ENCODE results near the gene CZIB.
"Not testable (repeated sequence)": the region's sequence is repeated elsewhere in the genome, so short reads cannot be mapped to it uniquely, and the experiment has no call there.

Gene CZIB

DNA sequence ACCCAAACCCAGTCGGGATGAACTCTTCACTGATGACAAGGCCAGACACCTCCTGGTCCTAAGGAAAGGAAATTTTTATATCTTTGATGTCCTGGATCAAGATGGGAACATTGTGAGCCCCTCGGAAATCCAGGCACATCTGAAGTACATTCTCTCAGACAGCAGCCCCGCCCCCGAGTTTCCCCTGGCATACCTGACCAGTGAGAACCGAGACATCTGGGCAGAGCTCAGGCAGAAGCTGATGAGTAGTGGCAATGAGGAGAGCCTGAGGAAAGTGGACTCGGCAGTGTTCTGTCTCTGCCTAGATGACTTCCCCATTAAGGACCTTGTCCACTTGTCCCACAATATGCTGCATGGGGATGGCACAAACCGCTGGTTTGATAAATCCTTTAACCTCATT, 10.1 kb downstream of the CZIB start:
- Histone ChIP-seq H3K4me1 (ENCODE audit: insufficient read depth, low read length) (no peaks in the 10 kb centered on the region), H3K9me3 (ENCODE audit: control insufficient read depth, insufficient read depth, low read length) (peaks cover 13% of the 10 kb centered on the region), H3K36me3 (ENCODE audit: insufficient read depth, low read length) (peaks cover 22% of the 10 kb centered on the region), H3K9ac (ENCODE audit: low read depth, low read length) (no peak overlapping the region)

DNA sequence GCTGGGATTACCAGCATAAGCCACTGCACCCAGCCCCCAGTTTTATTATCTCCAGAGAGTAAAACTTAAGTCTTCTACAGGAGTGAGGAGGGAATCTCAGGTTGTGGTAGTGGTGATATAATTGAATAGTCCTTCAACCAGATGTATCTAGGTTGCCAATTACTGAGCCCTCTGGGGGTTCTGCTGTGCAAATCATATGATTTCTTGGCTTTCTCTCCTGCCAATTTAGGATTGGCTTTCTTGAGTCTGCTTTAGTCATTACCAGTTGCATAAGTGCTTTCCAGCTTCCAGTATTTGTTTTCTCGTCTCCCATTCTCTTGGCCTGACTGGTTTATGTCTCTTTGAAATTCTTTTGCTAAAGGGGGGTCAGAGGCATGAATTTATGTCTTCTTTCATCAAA, 12.7 kb downstream of the CZIB start:
- peaks cover 27% of the 10 kb centered on the region for H3K9me3 ChIP-seq (ENCODE audit: control insufficient read depth, insufficient read depth, low read length)
- no peaks in the 10 kb centered on the region for H3K4me1 ChIP-seq (ENCODE audit: insufficient read depth, low read length)
- H3K9ac ChIP-seq (ENCODE audit: low read depth, low read length): no peak overlapping the region
- H3K36me3 ChIP-seq (ENCODE audit: insufficient read depth, low read length): peaks cover 22% of the 10 kb centered on the region

DNA sequence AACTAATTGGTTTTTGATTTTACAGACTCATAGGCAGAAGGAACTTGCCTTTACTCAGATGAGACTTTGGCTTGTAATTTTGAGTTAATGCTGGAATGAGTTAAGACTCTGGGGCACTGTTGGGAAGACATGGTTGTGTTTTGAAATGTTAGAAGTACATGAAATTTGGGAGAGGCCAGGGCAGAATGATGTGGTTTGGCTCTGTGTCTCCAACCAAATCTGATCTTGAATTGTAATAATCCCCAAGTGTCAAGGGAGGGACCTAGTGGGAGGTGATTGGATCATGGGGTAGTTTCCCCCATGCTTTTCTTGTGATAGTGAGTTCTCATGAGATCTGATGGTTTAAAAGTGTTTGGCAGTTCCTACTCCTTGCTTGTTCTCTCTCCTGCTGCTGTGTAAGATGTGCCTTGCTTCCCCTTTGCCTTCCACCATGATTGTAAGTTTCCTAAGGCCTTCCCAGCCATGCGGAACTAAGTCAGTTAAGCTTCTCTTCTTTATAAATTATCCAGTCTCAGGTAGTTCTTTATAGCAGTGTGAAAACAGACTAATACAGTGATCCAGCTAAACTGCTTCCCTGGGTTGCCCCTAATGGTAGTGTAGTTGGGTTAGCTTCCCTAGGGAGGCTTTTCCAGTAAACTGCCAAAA, 13.6 kb downstream of the CZIB start:
- no peaks in the 10 kb centered on the region for H3K4me1 ChIP-seq (ENCODE audit: insufficient read depth, low read length)
- no peak overlapping the region for H3K9ac ChIP-seq (ENCODE audit: low read depth, low read length)
- H3K36me3 ChIP-seq (ENCODE audit: insufficient read depth, low read length): peaks cover 28% of the 10 kb centered on the region
- peaks cover 27% of the 10 kb centered on the region for H3K9me3 ChIP-seq (ENCODE audit: control insufficient read depth, insufficient read depth, low read length)

DNA sequence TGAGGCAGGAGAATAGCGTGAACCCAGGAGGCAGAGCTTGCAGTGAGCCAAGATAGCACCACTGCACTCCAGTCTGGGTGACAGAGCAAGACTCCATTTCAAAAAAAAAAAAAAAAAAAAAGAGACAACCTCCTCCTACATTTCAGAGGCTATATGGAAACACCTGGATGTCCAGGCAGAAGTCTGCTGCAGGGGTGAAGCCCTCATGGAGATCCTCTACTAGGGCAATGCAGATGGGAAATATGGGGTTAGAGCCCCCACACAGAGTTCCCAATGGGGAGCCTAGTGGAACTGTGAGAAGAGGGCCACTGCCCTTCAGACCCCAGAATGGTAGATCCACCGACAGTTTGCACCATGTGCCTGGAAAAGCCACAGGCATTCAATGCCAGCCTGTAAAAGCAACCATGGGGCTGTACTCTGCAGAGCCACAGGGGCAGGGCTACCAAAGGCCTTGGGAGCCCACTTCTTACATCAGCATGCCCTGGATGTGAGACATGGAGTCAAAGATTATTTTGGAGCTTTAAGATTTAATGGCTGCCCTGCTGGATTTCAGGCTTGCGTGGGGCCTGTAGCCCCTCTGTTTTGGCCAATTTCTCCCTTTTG, 14.2 kb downstream of the CZIB start:
- not testable (repeated sequence) for H3K9ac ChIP-seq (ENCODE audit: low read depth, low read length); H3K4me1 ChIP-seq (ENCODE audit: insufficient read depth, low read length)
- peaks cover 27% of the 10 kb centered on the region for H3K9me3 ChIP-seq (ENCODE audit: control insufficient read depth, insufficient read depth, low read length)
- H3K36me3 ChIP-seq (ENCODE audit: insufficient read depth, low read length): peaks cover 28% of the 10 kb centered on the region

DNA sequence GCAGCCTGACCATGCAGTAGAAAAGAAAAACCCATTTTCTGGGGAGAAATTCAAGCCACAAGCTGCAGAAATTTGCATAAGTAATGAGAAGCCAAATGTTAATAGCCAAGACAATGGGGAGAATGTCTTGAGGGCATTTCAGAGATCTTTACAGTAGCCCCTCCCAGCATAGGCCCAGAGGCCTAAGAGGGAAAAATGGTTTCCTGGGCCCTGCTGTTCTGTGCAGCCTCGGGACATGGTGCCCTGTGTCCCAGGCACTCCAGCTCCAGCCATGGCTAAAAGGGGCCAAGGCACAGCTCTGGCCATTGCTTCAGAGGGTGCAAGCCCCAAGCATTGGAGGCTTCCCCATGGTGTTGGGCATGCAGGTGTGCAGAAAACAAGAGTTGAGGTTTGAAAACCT, 14.9 kb downstream of the CZIB start:
- not testable (repeated sequence) for H3K9ac ChIP-seq (ENCODE audit: low read depth, low read length); H3K4me1 ChIP-seq (ENCODE audit: insufficient read depth, low read length)
- Histone ChIP-seq H3K36me3 (ENCODE audit: insufficient read depth, low read length) (peaks cover 30% of the 10 kb centered on the region), H3K9me3 (ENCODE audit: control insufficient read depth, insufficient read depth, low read length) (peaks cover 27% of the 10 kb centered on the region)

DNA sequence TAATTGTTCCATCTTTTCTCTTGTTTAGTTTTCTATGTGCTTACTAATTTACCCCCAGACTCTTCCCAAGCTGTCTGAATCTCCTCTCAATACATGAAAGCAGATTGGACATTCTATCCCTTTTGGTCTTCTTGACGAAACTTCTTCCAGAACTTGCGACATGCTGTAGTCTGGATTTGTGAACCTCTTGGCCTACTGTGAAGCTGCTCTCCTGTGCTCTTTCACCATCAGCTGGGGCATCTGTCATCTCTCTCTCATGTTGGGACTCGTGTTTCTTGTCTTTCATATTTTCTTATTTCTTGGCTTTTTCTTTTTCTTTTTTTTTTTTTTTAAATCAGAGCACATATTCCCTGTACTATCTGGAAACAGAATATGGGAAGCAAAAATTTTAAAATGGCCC, 17.0 kb downstream of the CZIB start:
- H3K4me1 ChIP-seq (ENCODE audit: insufficient read depth, low read length): no peaks in the 10 kb centered on the region; the same call in 1 of the 2 replicates
- H3K36me3 ChIP-seq (ENCODE audit: insufficient read depth, low read length): peaks cover 24% of the 10 kb centered on the region
- peaks cover 27% of the 10 kb centered on the region for H3K9me3 ChIP-seq (ENCODE audit: control insufficient read depth, insufficient read depth, low read length)
- no peak overlapping the region for H3K9ac ChIP-seq (ENCODE audit: low read depth, low read length)

DNA sequence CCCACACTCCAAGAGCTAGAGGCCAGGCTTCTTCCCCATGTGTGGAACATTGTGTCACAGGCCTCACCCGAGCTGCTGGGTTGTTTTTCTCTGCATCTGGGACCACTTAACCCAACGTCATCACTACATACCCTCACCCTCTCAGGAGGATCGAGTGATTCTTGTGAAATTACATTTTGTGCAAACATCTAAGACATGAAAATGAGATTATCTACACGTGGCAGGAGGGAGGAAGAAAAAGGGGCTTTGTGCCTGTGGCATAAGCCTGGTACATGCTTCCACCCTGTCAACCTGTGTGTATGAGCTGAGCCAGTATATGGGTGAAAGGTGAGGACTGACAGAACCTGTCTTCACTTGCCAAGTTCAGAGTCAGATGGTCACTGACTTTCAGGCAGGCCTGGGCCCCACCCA, 22.2 kb downstream of the CZIB start:
- H3K9ac ChIP-seq (ENCODE audit: low read depth, low read length): no peak overlapping the region
- peaks cover 12% of the 10 kb centered on the region for H3K36me3 ChIP-seq (ENCODE audit: insufficient read depth, low read length)
- peaks cover 8% of the 10 kb centered on the region for H3K4me1 ChIP-seq (ENCODE audit: insufficient read depth, low read length)
- no peaks in the 10 kb centered on the region for H3K9me3 ChIP-seq (ENCODE audit: control insufficient read depth, insufficient read depth, low read length)

DNA sequence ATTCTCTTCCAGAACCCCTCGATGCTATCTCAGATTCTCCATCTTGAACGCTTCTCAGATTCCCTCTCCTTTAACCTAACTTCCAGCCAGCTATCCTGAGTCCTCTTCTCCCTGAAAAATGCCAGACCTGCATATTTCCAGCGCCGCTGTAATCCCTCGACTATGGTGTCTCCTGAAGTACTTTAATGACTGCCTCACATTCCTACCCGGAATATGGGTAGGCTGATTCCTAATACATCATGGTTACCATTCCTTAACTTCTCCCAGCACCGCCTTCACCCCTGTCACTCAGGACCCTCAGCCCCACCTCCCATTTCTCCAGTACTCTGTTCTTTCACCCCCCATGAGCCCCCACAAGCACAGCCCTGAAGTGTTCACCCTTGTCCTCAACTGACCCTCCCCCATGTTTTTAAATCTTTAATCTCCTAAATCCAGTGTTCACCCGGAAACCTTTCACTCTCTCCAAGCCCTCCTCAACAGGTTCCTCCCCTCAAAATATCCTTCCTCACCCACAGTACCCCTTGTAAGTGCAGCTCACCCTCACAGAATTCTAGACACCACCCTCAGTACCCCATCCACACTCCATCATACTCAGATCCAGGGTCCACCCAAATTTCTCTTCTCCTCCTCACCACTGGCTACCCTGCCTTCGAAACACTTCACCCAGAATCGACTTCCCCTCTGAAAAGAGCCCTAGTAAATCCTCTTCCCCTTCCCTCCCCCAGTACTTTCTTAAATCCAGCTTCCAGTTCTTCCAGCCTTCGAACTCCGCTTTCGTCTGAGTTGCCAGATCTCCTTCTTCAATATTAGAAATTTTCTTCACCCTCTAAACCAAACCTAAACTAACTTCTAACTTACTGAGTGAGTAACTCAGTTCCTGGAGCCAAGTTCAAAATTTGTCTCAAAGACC, 22.9 kb downstream of the CZIB start:
- Histone ChIP-seq H3K4me1 (ENCODE audit: insufficient read depth, low read length) (peaks cover 8% of the 10 kb centered on the region), H3K9ac (ENCODE audit: low read depth, low read length) (peak overlapping the region; percentile 83), H3K36me3 (ENCODE audit: insufficient read depth, low read length) (peaks cover 8% of the 10 kb centered on the region; the same call in 1 of the 2 replicates), H3K9me3 (ENCODE audit: control insufficient read depth, insufficient read depth, low read length) (no peaks in the 10 kb centered on the region)

DNA sequence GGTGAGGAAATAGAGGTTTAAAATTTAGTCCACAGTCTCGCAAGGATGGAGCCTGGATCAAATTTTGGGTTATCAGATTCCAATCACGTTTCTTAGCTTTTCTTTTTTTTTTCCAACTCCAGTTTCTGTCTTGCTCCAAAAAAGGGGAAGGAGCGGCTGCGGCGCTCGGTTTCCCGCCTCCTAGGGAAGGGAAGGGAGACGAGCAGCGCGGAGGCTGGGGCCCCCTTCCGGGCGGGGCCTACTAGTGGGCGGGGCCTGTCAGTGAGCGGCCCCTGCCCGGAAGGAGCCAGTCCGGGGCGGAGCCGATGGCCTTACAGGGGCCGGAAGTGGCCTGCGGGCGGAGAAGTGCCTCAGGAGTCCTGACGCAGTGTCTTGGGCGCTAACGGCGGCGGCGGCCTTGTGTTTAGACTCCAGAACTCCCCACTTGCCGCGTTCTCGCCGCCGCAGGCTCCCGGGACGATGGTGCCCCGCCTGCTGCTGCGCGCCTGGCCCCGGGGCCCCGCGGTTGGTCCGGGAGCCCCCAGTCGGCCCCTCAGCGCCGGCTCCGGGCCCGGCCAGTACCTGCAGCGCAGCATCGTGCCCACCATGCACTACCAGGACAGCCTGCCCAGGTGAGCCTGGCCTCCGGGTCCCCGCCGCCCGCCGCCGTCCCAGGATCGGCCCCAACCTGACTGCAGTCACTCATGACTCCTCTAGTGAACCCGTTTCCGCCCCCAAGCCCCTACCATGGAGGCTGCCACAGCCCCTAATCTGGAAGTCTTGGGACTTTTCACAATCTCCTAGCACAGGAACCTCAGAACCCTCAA, 23.7 kb downstream of the CZIB start, which contains the start of gene CPT2:
Gene CPT2, plus strand, starts transcription at position 340 of the 806 bp plus-strand sequence. Its CDS starts 120 bp downstream, at position 460.
- Histone ChIP-seq H3K9me3 (ENCODE audit: control insufficient read depth, insufficient read depth, low read length) (no peaks in the 10 kb centered on the region), H3K4me1 (ENCODE audit: insufficient read depth, low read length) (peaks cover 8% of the 10 kb centered on the region), H3K36me3 (ENCODE audit: insufficient read depth, low read length) (0 out of 2 replicates have a peak, but pooled peaks cover 4% of the 10 kb centered on the region), H3K9ac (ENCODE audit: low read depth, low read length) (peak within 1 kb of the TSS; percentile 83)

DNA sequence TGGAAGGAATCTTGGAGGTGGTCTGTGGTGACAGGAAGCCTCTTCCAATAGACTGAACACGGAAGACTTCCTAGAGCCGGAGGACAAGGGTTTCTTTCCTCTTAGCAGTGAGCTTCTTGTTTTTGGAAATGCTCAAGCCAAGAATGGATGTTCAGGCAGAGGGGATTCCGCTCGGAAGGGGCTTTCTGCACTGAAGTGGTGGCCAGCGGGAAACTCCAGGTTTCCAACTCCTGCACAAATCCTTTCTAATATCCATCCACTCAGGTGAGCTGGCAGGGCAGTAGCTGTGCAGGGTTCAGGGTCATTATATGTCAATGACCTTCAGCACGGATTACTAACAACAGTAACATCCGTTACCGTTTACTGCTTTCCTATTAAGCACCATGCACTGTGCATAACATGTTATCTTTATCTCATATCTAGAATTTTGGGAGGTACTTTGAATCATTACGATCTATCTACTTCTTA, 24.4 kb downstream of the CZIB start:
- 0 out of 2 replicates have a peak, but pooled peaks cover 4% of the 10 kb centered on the region for H3K36me3 ChIP-seq (ENCODE audit: insufficient read depth, low read length)
- peaks cover 8% of the 10 kb centered on the region for H3K4me1 ChIP-seq (ENCODE audit: insufficient read depth, low read length)
- H3K9me3 ChIP-seq (ENCODE audit: control insufficient read depth, insufficient read depth, low read length): no peaks in the 10 kb centered on the region
- peak overlapping the region; percentile 83 for H3K9ac ChIP-seq (ENCODE audit: low read depth, low read length)

DNA sequence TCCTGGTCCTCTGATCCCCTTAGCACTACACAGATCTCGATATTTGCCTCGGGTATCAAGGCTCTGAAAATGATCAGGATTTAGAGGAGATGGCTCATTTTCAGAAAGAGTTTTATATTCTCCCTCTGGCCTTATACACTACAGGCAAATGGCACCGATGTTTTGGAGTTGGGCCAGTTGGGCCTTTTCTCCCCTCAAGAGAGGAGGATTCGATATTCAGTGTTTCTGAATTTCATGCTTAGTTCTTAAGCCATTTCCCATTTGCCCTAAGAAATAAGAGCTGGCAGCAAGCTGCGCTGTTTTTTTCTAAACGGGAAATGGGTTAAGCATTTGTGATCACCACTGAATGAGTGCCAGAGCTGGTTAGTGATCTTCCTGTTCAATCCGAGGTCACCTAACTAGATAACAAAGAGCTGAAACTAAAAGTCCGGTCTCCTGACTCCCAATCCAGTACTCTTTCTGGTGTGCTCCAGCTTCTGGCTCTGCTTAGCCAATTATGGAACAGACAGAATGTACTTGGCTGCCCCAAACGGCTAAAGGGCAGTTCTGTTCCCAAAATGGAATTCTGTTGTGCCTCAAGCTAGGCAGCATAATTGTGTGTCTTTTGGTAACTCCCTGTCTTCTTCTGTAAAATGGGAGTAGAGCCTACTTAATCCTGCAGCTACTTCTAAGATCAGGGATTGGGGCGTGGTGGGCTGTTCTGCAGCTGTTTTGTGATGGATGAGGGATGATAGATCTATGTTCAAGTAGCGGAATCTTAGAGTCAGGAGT, 25.0 kb downstream of the CZIB start:
- no peak overlapping the region for H3K9ac ChIP-seq (ENCODE audit: low read depth, low read length)
- no peaks in the 10 kb centered on the region for H3K9me3 ChIP-seq (ENCODE audit: control insufficient read depth, insufficient read depth, low read length)
- H3K4me1 ChIP-seq (ENCODE audit: insufficient read depth, low read length): peaks cover 8% of the 10 kb centered on the region
- 0 out of 2 replicates have a peak, but pooled peaks cover 2% of the 10 kb centered on the region for H3K36me3 ChIP-seq (ENCODE audit: insufficient read depth, low read length)

DNA sequence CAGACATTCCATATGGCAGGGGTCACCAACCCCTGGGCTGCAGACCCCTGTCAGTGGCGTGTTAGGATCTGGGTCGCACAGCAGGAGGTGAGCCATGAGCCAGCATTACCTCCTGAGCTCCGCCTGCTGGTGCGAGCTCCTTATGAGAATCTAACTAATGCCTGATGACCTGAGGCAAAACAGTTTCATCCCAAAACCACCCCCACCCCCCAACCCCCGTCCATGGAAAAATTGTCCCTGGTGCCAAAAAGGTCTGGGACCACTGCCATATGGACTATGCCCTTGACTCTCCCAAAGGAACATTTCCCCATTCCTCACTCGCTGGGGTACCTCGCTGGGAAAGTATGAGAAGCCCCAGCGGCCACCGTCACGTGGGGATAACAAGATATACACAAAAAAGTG, 30.2 kb downstream of the CZIB start:
- Histone ChIP-seq H3K9me3 (ENCODE audit: control insufficient read depth, insufficient read depth, low read length) (no peaks in the 10 kb centered on the region), H3K4me1 (ENCODE audit: insufficient read depth, low read length) (peaks cover 6% of the 10 kb centered on the region), H3K36me3 (ENCODE audit: insufficient read depth, low read length) (no peaks in the 10 kb centered on the region), H3K9ac (ENCODE audit: low read depth, low read length) (no peak overlapping the region)

DNA sequence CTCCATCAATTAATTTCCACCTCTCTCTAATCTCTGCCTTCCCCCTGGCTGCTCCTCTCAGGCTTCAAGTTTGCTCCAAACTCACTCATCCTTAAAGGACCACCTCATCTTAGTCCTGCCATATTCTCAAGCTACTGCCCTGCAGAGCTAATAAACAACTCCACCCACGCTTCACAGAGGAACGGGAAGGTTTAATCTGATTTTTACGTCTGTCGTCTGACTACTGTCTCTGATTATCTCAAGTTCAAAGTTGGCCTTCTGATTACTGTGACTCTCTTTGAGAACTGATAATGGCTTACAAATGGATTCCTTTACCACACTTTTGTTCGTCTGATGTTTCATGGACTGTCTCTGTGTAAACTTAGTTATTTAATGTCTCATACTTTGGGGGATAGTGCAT, 31.4 kb downstream of the CZIB start:
- Histone ChIP-seq H3K4me1 (ENCODE audit: insufficient read depth, low read length) (peaks cover 6% of the 10 kb centered on the region), H3K36me3 (ENCODE audit: insufficient read depth, low read length) (no peaks in the 10 kb centered on the region), H3K9me3 (ENCODE audit: control insufficient read depth, insufficient read depth, low read length) (no peaks in the 10 kb centered on the region), H3K9ac (ENCODE audit: low read depth, low read length) (no peak overlapping the region)

Measured in ES-I3 (cell line).